CD4-positive, alpha-beta T cell treated with Interleukin-6 at 100 ng/mL for 8 hours (primary cell): ENCODE data around the gene ANKRA2.
A peak's percentile ranks its signal among the peaks of the same experiment; 100 is the strongest.

Source experiments
- DNase-seq: peaks from one replicate; pipeline ENCODE4 v3.0.0-alpha.2; 2020; ENCODE audit warnings: mixed read lengths, low spot score

ANKRA2 gene

GRCh38 chr5:73565139-73565968, at the start of gene ANKRA2, which contains the start of gene UTP15:
Gene ANKRA2 (minus strand): TSS chr5:73565639. CDS start chr5:73562881, 2,758 bp downstream.
Gene UTP15 (plus strand): TSS chr5:73565743. CDS start chr5:73567345, 1,602 bp downstream.
- DNase-seq, result peak; percentile 96

- DNase-seq, result no peak
Observed at GRCh38 chr5:73615085-73615484, 49.6 kb upstream of the ANKRA2 start.

- no peak for DNase-seq
Observed at GRCh38 chr5:73612799-73613198, 47.4 kb upstream of the ANKRA2 start.

GRCh38 chr5:73607228-73607627, 41.8 kb upstream of the ANKRA2 start:
- DNase-seq, result no peak

- no peak for DNase-seq
Observed at GRCh38 chr5:73606206-73606753, 40.8 kb upstream of the ANKRA2 start.

GRCh38 chr5:73605223-73606087, 40.0 kb upstream of the ANKRA2 start:
- DNase-seq, result no peak

GRCh38 chr5:73603998-73604397, 38.6 kb upstream of the ANKRA2 start:
- DNase-seq, result no peak

- DNase-seq, result no peak
Observed at GRCh38 chr5:73599380-73599779, 33.9 kb upstream of the ANKRA2 start.

GRCh38 chr5:73596705-73597328, 31.4 kb upstream of the ANKRA2 start:
- no peak for DNase-seq

GRCh38 chr5:73592551-73592950, 27.1 kb upstream of the ANKRA2 start:
- DNase-seq, result no peak

- DNase-seq, result no peak
Observed at GRCh38 chr5:73591698-73592501, 26.5 kb upstream of the ANKRA2 start.

GRCh38 chr5:73591102-73591695, 25.8 kb upstream of the ANKRA2 start:
- peak; percentile 69 for DNase-seq

GRCh38 chr5:73587923-73588322, 22.5 kb upstream of the ANKRA2 start:
- DNase-seq, result no peak

- DNase-seq, result no peak
Observed at GRCh38 chr5:73582285-73583145, 17.1 kb upstream of the ANKRA2 start.

GRCh38 chr5:73565969-73566547, 619 bp upstream of the ANKRA2 start:
- no peak for DNase-seq

GRCh38 chr5:73564675-73565074, 764 bp downstream of the ANKRA2 start:
- DNase-seq, result no peak

- no peak for DNase-seq
Observed at GRCh38 chr5:73564018-73564417, 1.4 kb downstream of the ANKRA2 start.

- no peak for DNase-seq
Observed at GRCh38 chr5:73558950-73559349, 6.5 kb downstream of the ANKRA2 start.

- no peak for DNase-seq
Observed at GRCh38 chr5:73552642-73553041, 12.8 kb downstream of the ANKRA2 start.

GRCh38 chr5:73550016-73550415, 15.4 kb downstream of the ANKRA2 start:
- DNase-seq, result no peak
